ENCODE results near the gene CELF4. TPM values are rescaled to one million over a fixed set of nuclear protein-coding genes. Genes with fewer than 3 reads are reported as not detected.

The CELF4 gene
- total RNA-seq, 2 experiments from 2014 or later = not detected

DNA sequence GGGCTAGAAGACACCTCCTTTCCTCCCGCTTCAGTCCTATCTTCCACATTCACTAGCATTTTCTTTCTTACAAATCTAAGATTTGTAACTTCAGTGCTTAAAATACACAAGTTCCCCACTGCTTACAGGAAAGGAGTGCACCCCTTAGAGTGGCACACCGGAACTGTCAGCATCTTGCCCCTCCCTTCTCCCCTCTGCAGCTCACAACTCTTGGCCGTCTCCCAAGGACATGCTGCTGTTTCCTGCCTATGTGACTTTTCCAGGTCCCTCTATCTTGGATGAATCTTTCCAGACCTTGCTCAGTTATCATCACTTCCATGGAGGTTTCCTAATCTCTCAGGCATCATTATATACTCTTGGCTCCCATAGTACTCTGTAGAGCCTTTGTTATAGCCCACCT, 334.8 kb downstream of the CELF4 start:
- no peak overlapping the region for H3K27ac Mint-ChIP-seq
- DNase-seq = no peak
- H3K4me3 Mint-ChIP-seq = no peak overlapping the region
- CTCF ChIA-PET = no interaction called here
- POLR2A ChIA-PET = no interaction called here
- peaks cover 3% of the 10 kb centered on the region for H3K9me3 Mint-ChIP-seq
- no peaks in the 10 kb centered on the region for H3K27me3 Mint-ChIP-seq
- no peaks in the 10 kb centered on the region for H3K4me1 Mint-ChIP-seq
- H3K36me3 Mint-ChIP-seq (ENCODE audit: low read depth) = peaks cover 1% of the 10 kb centered on the region

- H3K9me3 Mint-ChIP-seq = peaks cover 3% of the 10 kb centered on the region
- no peaks in the 10 kb centered on the region for H3K4me1 Mint-ChIP-seq
- H3K4me3 Mint-ChIP-seq = no peak overlapping the region
- no peak overlapping the region for H3K27ac Mint-ChIP-seq
- no peaks in the 10 kb centered on the region for H3K27me3 Mint-ChIP-seq
- peaks cover 1% of the 10 kb centered on the region for H3K36me3 Mint-ChIP-seq (ENCODE audit: low read depth)
- POLR2A ChIA-PET = no interaction called here
- no peak for DNase-seq
- CTCF ChIA-PET = no interaction called here
Observed at GRCh38 chr18:37225279-37225678, 340.3 kb downstream of the CELF4 start.

DNA sequence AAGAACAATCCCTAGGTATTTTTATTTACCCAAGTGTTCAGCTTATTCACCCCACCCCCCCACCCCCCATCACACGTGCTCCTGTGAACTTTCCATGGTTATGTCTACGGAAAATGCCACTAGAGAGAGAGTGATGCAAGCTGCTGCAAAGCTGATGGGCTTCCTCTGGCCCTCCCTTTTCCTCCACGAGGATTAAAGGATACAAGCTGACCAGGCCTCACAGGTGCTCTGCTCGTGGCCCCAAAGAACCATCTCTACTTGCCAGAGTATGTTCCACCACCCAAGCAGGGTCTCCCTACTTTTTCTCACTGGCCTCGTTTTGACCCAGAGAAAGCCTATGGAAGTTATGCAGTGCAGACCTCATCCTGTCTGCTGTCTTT, 342.6 kb downstream of the CELF4 start:
- Mint-ChIP-seq H3K4me1 (no peaks in the 10 kb centered on the region), H3K27ac (no peak overlapping the region), H3K4me3 (no peak overlapping the region), H3K9me3 (peaks cover 3% of the 10 kb centered on the region), H3K27me3 (no peaks in the 10 kb centered on the region), H3K36me3 (ENCODE audit: low read depth) (peaks cover 1% of the 10 kb centered on the region)
- ChIA-PET POLR2A (no interaction called here), CTCF (no interaction called here)
- no peak for DNase-seq

- CTCF ChIA-PET = no interaction called here
- POLR2A ChIA-PET = no interaction called here
- no peak overlapping the region for H3K4me3 Mint-ChIP-seq
- H3K27ac Mint-ChIP-seq = no peak overlapping the region
- H3K36me3 Mint-ChIP-seq (ENCODE audit: low read depth) = peaks cover 1% of the 10 kb centered on the region
- no peaks in the 10 kb centered on the region for H3K27me3 Mint-ChIP-seq
- H3K9me3 Mint-ChIP-seq = peaks cover 3% of the 10 kb centered on the region
- no peaks in the 10 kb centered on the region for H3K4me1 Mint-ChIP-seq
- DNase-seq = no peak
Observed at GRCh38 chr18:37222354-37222998, 343.1 kb downstream of the CELF4 start.

- no peaks in the 10 kb centered on the region for H3K36me3 Mint-ChIP-seq (ENCODE audit: low read depth)
- H3K27me3 Mint-ChIP-seq = no peaks in the 10 kb centered on the region
- POLR2A ChIA-PET = no interaction called here
- H3K9me3 Mint-ChIP-seq = peaks cover 7% of the 10 kb centered on the region
- H3K4me1 Mint-ChIP-seq = no peaks in the 10 kb centered on the region
- no peak overlapping the region for H3K27ac Mint-ChIP-seq
- no peak overlapping the region for H3K4me3 Mint-ChIP-seq
- no peak for DNase-seq
- CTCF ChIA-PET = no interaction called here
Observed at GRCh38 chr18:37219257-37219656, 346.3 kb downstream of the CELF4 start.

- Mint-ChIP-seq H3K27ac (no peak overlapping the region), H3K27me3 (no peaks in the 10 kb centered on the region), H3K9me3 (peaks cover 7% of the 10 kb centered on the region), H3K36me3 (ENCODE audit: low read depth) (no peaks in the 10 kb centered on the region), H3K4me1 (no peaks in the 10 kb centered on the region), H3K4me3 (no peak overlapping the region)
- POLR2A ChIA-PET = no interaction called here
- CTCF ChIA-PET = no interaction called here
- DNase-seq = no peak
Observed at GRCh38 chr18:37218022-37218590, 347.5 kb downstream of the CELF4 start.

GRCh38 chr18:37210781-37211180, 354.8 kb downstream of the CELF4 start:
- DNase-seq = no peak
- Mint-ChIP-seq H3K27me3 (no peaks in the 10 kb centered on the region), H3K27ac (no peak overlapping the region), H3K4me3 (no peak overlapping the region), H3K4me1 (no peaks in the 10 kb centered on the region), H3K9me3 (no peaks in the 10 kb centered on the region), H3K36me3 (ENCODE audit: low read depth) (no peaks in the 10 kb centered on the region)
- POLR2A ChIA-PET = no interaction called here
- CTCF ChIA-PET = no interaction called here

GRCh38 chr18:37207343-37207742, 358.3 kb downstream of the CELF4 start:
- Mint-ChIP-seq H3K9me3 (no peaks in the 10 kb centered on the region), H3K27me3 (no peaks in the 10 kb centered on the region), H3K27ac (no peak overlapping the region), H3K36me3 (ENCODE audit: low read depth) (no peaks in the 10 kb centered on the region), H3K4me1 (no peaks in the 10 kb centered on the region), H3K4me3 (no peak overlapping the region)
- no peak for DNase-seq
- CTCF ChIA-PET = no interaction called here
- POLR2A ChIA-PET = no interaction called here

GRCh38 chr18:37199741-37200140, 365.9 kb downstream of the CELF4 start:
- Mint-ChIP-seq H3K36me3 (ENCODE audit: low read depth) (no peaks in the 10 kb centered on the region), H3K4me1 (no peaks in the 10 kb centered on the region), H3K4me3 (no peak overlapping the region), H3K27ac (no peak overlapping the region), H3K27me3 (no peaks in the 10 kb centered on the region), H3K9me3 (peaks cover 6% of the 10 kb centered on the region)
- CTCF ChIA-PET = no interaction called here
- POLR2A ChIA-PET = no interaction called here
- DNase-seq = no peak

Data from activated CD4-positive, alpha-beta T cell treated with anti-CD3 and anti-CD28 coated beads, Interleukin-2, amount 10 ng/mL, durations not matched to agents 7 days and 5 days (primary cell).